ENCODE measurements around the gene FMNL2. TPM values are rescaled to one million over a fixed set of nuclear protein-coding genes. Genes with fewer than 3 reads are reported as not detected.

Gene FMNL2
- total and polyA plus RNA-seq, 2 of the 4 experiments (the other 2 are of a cell fraction): 10.9 to 11.4 TPM

DNA sequence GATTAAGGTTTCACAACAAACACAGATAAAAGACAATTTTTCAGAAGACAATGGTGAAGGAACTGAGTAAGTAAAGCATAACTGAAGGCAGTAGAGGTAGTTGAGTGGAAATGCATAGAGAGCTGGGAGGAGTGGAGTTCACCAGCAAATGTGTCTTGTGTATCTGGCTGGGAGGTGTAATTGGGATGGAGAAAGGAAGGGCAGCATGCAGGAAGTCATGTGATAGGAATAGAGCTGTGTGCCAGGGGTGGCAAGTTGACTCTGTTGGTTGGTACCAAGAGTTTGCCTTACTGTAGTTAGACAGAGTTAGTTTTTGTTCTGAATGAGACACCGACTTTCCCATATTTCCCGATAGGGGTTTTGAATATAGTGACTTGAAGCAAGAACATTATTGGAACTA lies 56.3 kb downstream of the FMNL2 start:
- dilution Hi-C loops (cut with HindIII; ENCODE audit: low sequenced_read_pairs, unreplicated experiment): no loop called here

More for the DNA sequence above, 56.3 kb downstream of the FMNL2 start:
- H4K8ac ChIP-seq (ENCODE audit: low read depth in 2 of 2, low read length in 2 of 2): no peak overlapping the region
- TF ChIP-seq MXI1 (IDR thresholded peaks at IDR 0.05; ENCODE audit: borderline replicate concordance, low read depth, low read length): no peak
- TF ChIP-seq, protein P1, sequence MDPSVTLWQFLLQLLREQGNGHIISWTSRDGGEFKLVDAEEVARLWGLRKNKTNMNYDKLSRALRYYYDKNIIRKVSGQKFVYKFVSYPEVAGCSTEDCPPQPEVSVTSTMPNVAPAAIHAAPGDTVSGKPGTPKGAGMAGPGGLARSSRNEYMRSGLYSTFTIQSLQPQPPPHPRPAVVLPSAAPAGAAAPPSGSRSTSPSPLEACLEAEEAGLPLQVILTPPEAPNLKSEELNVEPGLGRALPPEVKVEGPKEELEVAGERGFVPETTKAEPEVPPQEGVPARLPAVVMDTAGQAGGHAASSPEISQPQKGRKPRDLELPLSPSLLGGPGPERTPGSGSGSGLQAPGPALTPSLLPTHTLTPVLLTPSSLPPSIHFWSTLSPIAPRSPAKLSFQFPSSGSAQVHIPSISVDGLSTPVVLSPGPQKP (IDR thresholded peaks at IDR 0.05; ENCODE audit: borderline replicate concordance, low read depth, low read length): no peak
- TF ChIP-seq POLR2A (IDR thresholded peaks at IDR 0.05; ENCODE audit: low read depth, low read length): no peak
- TF ChIP-seq BHLHE40 (IDR thresholded peaks at IDR 0.05; ENCODE audit: low read depth, low read length): no peak
- TF ChIP-seq FOS (IDR thresholded peaks at IDR 0.05; ENCODE audit: low read depth, low read length): no peak
- no peak for TF ChIP-seq RAD21 (IDR thresholded peaks at IDR 0.05; ENCODE audit: low read length)
- TF ChIP-seq RFX5 (IDR thresholded peaks at IDR 0.05; ENCODE audit: low read depth, low read length): no peak
- CTCF ChIA-PET: no interaction called here
- no peak overlapping the region for H4K91ac ChIP-seq (ENCODE audit: insufficient read depth, low read depth, low read length)
- peaks cover 17 to 26% of the 10 kb centered on the region in 2 experiments for H3K79me1 ChIP-seq (ENCODE audit: low read depth in 1 of 2, low read length in 2 of 2)
- H3K9me1 ChIP-seq (ENCODE audit: insufficient read depth, low read length): no peaks in the 10 kb centered on the region
- ATAC-seq (ENCODE audit: low read depth): no peak
- no peak overlapping the region for H3K4me2 ChIP-seq (ENCODE audit: low read depth, low read length)
- no peak overlapping the region for H2BK5ac ChIP-seq (ENCODE audit: low read depth, low read length, poor library complexity, severe bottlenecking)
- H2AFZ ChIP-seq (replicated peaks; ENCODE audit: low read length, poor library complexity): no peak overlapping the region
- no peaks in the 10 kb centered on the region for H3K27me3 ChIP-seq (ENCODE audit: control insufficient read depth, insufficient read depth, low read length)
- no peak overlapping the region for H3K4ac ChIP-seq (ENCODE audit: low read depth, low read length)
- H3K9ac ChIP-seq (ENCODE audit: low read depth, low read length): no peak overlapping the region
- H3K36me3 ChIP-seq (ENCODE audit: control insufficient read depth, insufficient read depth, low read length): no peaks in the 10 kb centered on the region
- in situ Hi-C loops (cut with MboI; ENCODE audit: low sequenced_read_pairs): no loop called here
- H3K18ac ChIP-seq (ENCODE audit: low read depth, low read length): no peak overlapping the region
- no peak overlapping the region for H2BK15ac ChIP-seq (ENCODE audit: low read depth, low read length)
- H2AK5ac ChIP-seq (ENCODE audit: low read depth, low read length): no peak overlapping the region
- H3K14ac ChIP-seq (replicated peaks; ENCODE audit: low read depth, low read length): no peak overlapping the region; the same call in 1 of the 2 replicates
- no peak overlapping the region for H3K27ac ChIP-seq (ENCODE audit: insufficient read depth, low read length)
- no CpG with 5 or more reads among the region's 2 CpGs for WGBS, 2 experiments (ENCODE audit: extremely low coverage in 2 of 2, insufficient read length in 1 of 2)
- no peak overlapping the region for H3K23ac ChIP-seq (ENCODE audit: low read depth, low read length)
- no peaks in the 10 kb centered on the region for H4K20me1 ChIP-seq (ENCODE audit: insufficient read depth, low read length)
- H2BK20ac ChIP-seq (ENCODE audit: low read depth, low read length): no peak overlapping the region
- DNase-seq: no peak
- no TSS peak for BruUV-seq (replicated peaks)
- intact Hi-C loops (cut with micrococcal nuclease): no loop called here
- no peak overlapping the region for H2AK9ac ChIP-seq (replicated peaks; ENCODE audit: low read depth, low read length, poor library complexity)
- no peak overlapping the region for H4K5ac ChIP-seq (ENCODE audit: low read depth, low read length)
- POLR2A ChIA-PET (ENCODE audit: unreplicated experiment): no interaction called here
- no peaks in the 10 kb centered on the region for H3K9me3 ChIP-seq (ENCODE audit: control insufficient read depth, insufficient read depth, low read length)
- no peak overlapping the region for H2BK120ac ChIP-seq (ENCODE audit: low read depth, low read length)
- H3K4me3 ChIP-seq (ENCODE audit: insufficient read depth, low read depth, low read length): no peak overlapping the region
- no peak overlapping the region for H3K56ac ChIP-seq (ENCODE audit: extremely low read depth, insufficient read depth, low read length)
- peaks cover 6% of the 10 kb centered on the region; the same call in 1 of the 2 replicates for H3K4me1 ChIP-seq (ENCODE audit: control insufficient read depth, insufficient read depth, low read length)

Measured in IMR-90 (cell line).